Inflammatory macrophage treated with lipopolysaccharide for 4 hours (primary cell): Measurements from ENCODE around the gene RASGRP3.

Experiments
- DNase-seq: peaks from one replicate; pipeline ENCODE4 v3.0.0-alpha.2; 2020

Gene RASGRP3

DNA sequence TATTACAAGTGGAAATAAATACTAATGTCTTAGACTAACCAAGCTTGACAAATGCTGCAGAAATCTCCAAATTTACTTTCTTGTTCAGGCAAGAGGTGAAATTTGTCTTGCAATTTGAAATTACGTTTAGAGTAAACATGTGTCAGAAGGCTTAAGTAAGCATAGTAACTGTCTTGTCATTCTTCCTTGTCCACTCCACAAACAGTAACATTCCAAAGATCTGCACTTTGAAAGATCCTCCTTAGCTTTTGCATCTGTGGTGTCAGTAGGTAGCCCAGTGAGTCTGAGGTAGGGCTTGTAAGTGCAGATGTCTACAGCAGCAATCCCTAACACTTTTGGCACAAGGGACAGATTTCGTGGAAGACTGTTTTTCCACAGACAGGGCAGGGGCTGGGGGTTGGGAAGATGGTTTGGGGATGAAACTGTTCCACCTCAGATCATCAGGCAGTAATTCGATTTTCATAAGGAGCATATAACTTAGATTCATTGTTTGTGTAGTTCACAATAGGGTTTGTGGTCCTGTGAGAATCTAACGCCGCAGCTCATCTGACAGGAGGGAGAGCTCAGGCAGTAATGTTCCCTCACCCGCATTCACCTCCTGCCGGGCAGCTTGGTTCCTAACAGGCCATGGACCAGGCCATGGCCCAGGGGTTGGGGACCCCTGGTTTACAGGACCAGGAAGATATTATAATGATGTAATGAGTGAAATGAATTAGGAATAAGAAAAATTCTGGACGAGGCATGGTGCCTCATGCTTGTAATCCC lies 18.6 kb downstream of the RASGRP3 start:
- DNase-seq = no peak

DNA sequence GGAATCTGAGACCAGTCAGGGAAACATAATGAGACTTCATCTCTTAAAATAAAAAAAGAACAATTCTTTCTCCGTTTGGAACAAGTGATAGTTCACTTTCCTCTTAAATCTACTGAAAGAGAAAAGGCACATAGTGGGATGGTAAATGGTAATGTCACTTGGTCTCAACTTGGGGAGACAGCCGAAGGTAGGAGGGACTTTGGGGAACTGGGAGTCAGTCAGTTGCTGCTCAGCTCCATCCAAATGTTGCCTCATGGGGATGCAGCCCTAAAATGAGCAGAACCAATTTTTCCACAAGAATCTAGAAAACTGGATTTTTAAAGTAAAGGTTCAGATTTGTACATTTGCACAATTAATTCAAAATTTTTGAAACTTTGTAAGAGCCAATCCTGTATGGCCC lies 19.2 kb downstream of the RASGRP3 start:
- no peak for DNase-seq

DNA sequence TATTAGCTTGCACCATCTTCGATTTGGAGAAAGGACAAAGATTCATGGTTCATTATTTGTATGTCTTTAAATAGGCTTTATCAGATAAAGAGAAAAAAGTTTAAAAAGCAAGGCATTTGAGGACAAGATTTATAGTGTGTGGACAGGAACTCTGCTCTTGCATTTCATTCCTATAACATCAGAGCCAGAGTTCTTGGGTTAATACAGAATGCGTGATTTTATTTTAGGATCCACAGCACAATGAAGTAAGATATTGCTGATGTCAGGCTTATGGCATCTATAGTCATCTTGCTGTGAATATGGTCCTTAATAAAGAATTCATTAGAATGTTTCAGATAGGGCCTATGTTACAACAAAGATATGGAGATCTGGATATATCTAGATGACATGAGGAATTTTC lies 19.7 kb downstream of the RASGRP3 start:
- DNase-seq = no peak

DNA sequence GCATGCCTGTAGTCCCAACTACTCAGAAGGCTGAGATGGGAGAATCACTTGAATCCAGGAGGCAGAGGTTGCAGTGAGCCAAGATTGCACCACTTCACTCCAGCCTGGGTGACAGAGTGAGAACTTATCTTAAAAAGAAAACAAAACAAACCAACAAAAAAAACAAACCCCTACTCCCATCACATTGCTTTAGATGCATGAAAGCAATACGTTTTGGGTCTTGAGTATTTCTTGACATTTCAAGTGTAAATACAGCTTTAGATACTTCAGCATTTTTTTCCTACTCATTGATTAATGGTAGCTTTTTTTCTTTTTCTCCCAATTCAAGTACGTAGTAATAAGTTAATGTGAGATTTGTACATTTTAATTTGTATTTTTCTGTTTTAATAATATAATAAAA lies 20.3 kb downstream of the RASGRP3 start:
- no peak for DNase-seq

DNA sequence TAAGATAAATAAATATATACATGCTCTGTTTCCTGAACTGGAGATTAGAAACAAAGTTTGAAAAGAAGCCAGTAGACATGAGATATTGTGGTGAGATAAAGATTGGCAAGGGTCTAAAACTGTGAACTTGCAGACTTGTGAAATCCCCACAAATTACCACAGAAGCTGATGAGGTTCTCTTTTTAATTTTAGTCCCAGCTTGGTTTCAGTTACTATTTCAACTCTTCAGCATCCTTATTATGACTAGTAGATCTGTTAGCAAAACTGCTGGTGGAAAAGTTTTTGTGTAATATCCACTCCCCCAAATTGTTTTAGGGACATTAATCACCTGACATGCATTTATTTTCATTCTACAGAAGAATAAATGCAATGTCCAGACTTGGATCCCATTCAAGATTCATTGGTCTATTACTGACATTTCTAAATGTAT lies 20.8 kb downstream of the RASGRP3 start:
- DNase-seq = peak; percentile 86

DNA sequence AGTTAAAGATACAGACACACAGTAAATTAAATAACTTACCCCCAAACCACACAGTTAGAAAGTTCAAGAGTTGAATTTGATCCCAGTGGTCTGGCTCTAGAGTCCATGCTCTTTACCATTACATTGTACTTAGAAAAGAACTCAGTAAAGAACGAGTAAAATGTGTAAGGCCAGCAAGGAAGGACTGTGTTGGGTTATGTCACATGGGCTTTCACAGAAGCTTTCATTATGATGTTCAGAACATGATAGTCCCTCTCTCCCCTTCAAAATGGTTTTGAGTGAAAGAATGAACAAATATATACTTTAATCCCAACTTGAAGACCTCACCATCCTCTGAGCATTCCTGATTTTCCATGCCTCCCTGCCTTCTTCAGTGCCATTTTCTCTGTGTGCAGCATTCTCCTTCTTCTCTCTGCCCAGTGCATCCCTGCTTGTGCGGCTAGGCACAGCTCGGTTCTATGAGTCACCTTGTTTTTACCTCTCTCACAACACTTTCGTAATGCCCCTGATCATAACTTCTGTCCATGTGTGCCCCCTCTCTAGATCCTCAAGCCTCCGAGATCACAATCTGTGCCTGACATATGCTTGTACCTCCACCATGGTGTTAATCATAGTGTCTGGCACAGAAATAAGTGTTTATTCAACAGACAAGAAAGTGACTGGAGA lies 22.0 kb downstream of the RASGRP3 start:
- DNase-seq = no peak

DNA sequence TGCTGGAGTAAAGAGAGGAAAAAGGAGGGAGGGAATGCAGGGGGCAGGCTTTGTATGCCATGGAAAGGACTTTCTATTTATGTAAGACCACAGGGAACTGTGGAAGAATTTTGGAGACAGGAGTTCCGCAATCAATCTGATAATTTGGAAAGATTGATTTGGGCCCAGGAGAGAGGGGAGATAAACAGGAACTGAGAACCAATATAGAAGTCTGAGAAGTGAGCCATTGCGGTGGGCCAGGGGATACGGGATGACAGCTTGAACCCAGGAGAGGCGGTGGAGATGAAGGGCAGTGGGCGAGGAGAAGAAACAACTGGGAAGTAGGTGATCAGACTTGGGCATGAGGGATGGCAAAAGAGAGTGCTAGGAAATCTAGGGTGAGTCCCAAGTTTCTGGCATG lies 23.7 kb downstream of the RASGRP3 start:
- no peak for DNase-seq

DNA sequence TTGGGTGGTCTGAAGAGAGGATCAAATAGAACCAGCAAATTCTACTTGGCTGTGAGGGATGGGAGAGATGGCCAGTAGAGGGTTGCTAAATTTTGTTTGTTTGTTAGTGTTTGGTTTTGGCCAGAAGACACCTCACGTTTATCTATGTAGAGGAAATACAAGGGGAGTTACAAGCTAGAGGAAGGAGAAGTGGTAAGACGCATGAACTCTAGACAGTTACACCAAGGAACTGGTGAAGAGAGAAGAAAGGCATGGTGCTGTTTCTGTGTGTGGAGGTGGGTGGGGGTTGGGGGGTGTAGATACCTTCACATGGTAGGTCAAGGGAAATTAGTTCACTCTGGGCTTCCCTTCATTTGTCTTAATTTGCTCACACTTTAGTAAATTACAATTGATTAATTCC lies 25.6 kb downstream of the RASGRP3 start:
- DNase-seq = no peak

DNA sequence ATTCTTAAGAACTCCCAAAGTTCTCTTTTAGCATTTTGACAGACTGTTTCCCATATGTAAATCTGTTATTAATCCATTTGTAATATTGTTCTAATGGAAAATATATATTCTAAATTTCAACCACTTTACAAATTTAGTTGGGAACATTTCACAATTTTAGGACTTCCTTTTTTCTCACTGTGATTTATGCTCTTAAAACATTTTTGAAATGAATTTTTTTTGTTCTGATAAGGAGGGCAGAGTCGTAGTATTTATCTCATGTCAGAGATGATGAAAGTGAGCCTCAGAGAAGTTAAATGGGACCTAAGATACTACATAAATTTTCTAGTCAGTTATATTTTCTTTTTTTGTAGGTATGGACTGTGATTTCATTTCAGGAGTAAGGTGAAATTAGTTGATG lies 26.6 kb downstream of the RASGRP3 start:
- no peak for DNase-seq

DNA sequence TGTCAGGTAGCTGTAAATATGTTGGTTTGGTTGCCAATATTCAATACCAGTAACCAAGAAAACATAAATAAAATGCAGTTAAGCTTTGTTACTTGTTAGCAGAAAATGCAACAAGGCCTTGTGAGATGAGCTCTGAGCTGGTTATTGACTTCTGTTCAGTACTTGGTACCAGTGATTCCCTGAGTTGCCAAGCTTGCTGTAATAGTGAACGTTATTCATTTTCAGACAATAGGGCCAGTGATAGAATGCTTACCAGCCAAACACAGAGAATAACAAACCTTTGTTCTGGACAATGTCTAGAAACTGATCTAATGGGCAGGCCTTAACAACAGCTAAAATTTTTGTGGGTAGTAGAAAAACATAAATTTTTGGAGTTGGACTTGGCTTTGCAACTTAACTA lies 29.5 kb downstream of the RASGRP3 start:
- no peak for DNase-seq

DNA sequence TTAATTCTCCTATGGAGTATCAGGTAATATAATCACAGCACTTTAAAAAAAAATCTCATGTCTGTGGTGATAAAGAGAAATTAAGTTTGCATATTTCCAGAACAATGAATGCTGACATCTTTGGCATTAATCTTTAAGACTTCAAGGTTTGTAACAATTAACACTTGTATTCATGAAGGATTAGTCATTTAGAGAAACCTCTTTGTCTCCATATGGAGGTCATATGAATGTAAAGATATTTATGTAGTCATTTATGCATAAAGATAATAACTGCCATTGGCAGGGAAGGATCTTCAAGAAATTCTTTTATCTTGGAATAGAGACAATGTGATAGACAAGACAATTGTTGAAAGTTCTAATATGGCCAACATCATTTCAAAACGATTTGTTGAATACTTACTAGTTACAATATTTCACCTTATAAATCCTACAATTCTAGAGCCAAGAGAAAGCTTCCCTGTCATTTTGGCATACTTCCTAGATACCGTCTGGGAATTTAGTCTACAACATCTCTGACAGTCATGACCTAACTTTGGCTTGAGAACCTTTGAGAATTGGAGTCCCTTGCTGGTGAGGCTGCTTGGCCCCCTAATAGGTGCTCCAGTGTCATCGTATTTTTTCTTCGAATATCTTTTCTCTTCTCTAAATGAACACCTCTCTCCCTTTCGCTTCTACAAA lies 33.6 kb downstream of the RASGRP3 start:
- DNase-seq = no peak

DNA sequence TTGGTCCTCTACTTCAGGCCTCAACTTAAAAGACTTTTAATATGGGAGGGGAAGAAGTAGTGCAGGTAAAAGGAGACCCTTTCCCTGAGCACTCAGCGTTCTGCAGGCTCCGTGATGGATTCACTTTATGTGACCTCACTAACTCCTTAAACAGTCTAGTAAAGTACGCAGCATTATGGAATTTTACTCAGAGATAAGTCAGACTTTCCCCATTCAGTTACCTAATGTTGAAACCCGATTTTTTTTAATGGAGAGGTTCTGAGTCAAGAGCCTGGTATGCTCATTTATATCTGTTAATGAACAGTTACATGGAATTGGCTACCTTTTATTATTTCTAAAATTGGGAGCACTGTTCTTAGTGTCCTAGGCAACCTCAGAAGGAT lies 34.1 kb downstream of the RASGRP3 start:
- no peak for DNase-seq

DNA sequence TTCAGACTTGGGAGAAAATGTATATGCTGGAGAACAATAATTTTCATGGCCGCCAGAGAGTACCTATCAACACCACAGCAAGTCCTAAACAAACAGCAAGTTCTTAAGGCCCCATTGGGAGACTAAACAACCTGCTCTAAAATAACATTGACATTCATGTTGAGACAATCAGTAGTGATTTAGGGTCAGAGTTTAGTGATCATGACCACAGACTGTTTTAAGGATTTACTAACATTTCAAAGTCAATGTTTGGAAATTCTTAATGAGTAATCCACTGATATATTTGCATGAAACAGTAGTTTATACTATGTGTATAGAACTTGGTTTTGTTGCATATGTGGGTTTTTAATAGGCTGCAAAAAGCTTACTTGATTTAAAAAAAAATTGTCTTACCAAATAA lies 34.7 kb downstream of the RASGRP3 start:
- no peak for DNase-seq

DNA sequence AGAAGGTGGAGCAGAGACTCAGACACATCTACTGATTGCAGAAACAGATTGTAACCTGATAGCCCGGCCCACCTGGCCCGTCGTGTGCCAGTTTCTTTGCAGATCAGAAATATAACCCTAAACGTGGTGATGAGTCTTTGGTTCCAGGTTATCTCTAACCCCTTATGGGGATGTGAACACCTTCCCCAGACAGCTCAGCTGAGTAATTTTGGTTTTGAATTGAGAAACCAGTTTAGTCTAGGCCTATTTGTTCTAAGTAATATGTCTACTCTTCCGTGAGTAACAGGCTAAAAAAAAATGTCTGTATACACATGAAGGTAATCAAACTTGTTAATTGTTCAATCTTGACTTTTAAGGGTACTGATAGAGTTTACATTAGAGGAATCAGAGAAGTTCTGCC lies 35.7 kb downstream of the RASGRP3 start:
- no peak for DNase-seq

DNA sequence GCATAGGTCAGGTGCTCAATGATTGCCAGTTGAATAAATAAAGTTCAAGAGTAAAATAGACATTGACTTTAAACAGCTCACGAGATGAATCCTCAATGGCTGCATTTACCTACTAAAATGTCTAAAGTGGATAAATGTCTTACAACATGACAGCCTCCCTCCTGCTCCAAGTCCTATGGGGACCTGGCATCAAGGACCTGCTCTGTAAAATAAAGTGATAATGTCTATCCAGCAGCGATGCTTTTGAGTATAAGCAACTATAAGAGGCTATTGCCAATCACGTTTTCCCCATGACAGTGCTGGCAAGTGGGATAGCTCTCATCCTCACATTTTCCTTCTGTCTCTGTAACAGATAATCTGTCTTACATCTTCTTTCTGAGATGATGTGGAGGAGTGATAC lies 37.0 kb downstream of the RASGRP3 start:
- no peak for DNase-seq

DNA sequence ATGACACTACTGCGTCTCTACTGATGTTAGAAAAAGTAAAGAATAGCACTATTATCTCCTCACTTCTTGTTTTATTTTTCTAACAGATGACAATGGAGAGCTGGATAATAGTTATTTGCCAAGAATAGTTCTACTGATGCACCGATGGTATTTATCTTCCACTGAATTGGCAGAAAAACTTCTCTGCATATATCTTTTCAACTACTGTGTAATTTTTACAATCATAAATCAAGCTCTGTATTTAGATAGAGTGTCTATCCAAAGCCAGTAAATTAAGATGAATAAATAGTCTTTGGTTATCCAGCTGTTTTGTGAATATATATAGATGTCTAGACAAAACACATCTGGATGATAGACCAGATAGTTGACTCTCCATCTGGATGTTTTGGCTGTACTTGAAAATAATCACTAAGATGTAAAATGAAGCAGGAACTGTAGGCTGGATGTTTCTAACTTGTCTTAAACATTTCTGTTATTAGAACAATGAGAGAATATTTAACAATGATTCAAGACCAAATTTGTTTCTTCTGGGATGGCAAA lies 40.1 kb downstream of the RASGRP3 start:
- DNase-seq = no peak

DNA sequence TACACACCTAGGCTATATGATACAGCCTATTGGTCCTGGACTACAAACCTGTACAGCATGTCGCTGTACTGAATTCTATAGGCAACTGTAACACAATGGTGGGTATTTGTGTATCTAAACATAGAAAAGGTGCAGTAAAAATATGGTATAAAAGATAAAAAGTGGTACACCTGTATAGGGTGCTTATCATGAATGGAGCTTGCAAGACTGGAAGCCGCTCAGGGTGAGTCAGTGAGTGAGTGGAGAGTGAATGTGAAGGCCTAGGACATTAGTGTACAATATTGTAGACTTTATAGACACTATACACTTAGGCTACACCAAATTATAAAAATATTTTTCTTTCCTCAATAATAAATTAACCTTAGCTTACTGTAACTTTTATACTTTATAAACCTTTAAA lies 41.8 kb downstream of the RASGRP3 start:
- no peak for DNase-seq

DNA sequence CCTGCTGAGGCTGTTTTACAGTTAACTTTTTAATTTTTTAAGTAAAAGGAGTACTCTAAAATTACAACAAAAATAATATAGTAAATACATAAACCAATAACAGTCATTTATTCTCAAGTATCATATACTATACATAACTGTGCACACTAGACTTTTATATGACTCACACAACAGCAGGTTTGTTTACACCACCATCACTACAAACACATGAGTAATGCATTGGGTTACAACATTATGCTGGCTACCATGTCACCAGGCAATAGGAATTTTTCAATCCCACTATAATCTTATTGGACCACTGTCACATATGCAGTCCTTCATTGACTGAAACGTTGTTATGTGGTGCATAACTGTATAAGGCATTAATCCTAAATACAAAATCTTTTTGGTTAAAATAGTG lies 42.5 kb downstream of the RASGRP3 start:
- DNase-seq = no peak

DNA sequence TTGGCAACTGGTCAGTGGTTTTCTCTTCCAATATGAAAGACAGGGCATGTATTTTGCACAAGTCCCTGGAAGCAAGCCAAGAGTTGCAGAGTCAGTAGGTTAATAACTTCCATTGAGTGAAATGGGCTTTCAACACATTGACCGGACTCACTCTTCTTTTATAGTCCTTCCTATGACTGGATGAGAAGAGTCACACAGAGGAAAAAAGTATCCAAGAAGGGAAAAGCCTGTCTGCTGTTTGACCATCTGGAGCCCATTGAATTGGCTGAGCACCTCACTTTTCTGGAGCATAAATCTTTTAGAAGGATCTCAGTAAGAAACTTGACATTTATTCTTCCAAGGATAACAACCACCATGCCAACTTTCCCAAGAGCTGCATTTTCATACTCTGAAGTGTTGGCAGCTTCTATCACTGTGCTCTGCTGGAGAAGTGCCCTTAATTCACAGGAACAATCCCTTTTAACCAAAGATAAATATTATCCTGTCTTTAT lies 45.4 kb downstream of the RASGRP3 start:
- no peak for DNase-seq

DNA sequence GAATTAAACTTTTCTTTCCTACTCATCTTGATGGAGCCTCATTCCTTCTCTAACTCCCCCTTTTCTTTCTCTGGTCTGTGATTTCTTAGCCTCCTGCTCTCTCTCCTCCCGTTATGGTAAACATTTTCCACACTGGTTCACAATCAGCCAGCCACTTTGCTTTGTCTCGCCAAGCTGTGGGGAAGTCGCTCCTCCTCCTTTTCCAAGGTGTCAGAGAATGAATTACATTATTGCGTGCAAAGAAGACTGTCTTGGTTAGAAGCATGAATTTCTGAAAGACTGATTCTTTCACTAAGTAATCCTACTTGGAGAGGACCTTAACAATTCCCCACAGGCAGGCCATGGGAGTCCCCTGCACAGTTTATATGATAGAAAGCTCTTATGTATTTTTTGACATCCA lies 46.1 kb downstream of the RASGRP3 start:
- DNase-seq = no peak

DNA sequence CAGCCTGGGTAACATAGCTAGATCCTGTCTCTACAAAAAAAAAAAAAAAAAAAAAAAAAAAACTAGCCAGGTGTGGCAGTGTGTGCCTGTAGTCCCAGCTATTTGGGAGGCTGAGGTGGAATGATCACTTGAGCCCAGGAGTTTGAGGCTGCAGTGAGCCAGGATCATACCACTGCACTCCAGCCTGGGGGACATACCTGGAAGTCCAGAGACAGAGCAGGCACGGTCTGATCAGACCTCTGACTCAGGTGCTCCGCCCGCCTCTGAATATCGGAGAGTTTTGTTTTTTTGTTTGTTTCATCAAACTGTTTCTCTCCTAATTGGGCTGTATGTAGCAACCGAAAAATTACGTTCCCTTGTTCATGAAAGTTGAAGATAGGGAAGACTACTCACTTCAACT lies 49.2 kb downstream of the RASGRP3 start:
- DNase-seq = no peak

DNA sequence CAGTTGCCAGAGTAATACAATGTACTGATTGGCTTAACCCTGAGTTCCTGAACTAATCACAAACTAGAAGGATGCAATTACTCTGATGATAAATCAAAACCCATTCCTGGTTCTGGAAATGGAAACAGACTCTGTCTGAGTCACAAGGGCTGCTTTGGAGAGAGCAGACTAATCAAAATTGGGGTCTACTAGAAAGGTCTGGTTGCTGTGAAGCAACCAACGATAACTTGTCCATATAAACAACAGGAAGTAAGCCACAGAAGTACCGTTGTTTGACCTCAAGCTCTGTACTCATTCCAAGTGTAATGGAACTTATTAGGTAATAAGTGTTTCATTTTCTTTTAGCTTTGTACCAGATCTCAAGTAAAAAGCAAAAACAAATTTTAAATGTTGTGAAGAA lies 49.7 kb downstream of the RASGRP3 start:
- DNase-seq = peak; percentile 56

DNA sequence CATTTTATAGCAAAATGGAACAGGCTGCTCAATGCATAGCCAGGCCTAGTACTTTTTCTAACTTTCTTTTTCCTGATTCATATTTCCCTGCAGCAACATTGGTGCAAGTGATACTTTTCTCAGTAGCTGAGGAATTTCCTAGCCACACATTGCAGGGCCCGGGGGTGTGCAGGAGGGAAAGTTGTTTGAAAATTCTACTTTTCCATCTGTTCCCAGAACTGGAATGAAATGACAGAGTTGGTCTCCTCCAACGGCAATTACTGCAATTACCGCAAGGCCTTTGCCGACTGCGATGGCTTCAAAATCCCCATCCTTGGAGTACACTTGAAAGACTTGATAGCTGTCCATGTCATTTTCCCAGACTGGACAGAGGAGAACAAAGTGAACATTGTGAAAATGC lies 50.5 kb downstream of the RASGRP3 start:
- no peak for DNase-seq

DNA sequence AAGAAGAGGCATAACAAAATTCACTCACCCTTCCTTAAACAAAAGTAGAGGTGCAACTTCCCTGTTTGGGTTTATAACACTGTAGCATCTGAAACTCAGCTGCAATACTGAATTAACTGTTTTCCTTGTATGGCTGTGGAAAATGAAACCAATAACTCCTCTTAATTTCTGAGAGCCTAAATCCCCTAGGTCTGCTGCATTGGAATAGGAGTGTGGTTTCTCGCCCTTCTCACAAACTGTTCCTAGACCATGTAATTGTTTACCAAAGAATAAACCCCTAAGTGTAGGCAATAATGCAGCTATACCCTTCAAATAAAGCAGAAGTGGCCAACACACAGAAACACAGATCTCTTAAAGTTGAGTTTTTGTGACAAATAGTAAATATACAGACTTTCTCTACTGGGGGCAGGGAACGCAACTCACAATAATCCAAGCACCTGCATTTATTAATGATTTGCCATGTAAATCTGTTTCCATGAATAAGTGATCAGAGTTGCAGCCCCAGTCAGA lies 52.0 kb downstream of the RASGRP3 start:
- DNase-seq = peak; percentile 14
